Endodermal cell (in vitro differentiated cells): ENCODE results near the gene SRGAP3. TPM values are rescaled to one million over a fixed set of nuclear protein-coding genes. Genes with fewer than 3 reads are reported as not detected.
A peak's percentile ranks its signal among the peaks of the same experiment; 100 is the strongest.
"Not testable (repeated sequence)": the region's sequence is repeated elsewhere in the genome, so short reads cannot be mapped to it uniquely, and the experiment has no call there.

Source experiments
- DNase-seq: peaks from one replicate; pipeline ENCODE4 v3.0.0-alpha.2; 2017
- H3K27ac ChIP-seq: 2 replicates; pipeline ENCODE4 v1.5.1; 2013; ENCODE audit warnings: mild to moderate bottlenecking, low read depth, low read length, moderate library complexity
- H3K27me3 ChIP-seq: 2 replicates; pipeline ENCODE4 v1.6.1; 2013; ENCODE audit warnings: mild to moderate bottlenecking, low read length, moderate library complexity; ENCODE audit not compliant: insufficient read depth, control insufficient read depth, poor library complexity, severe bottlenecking
- H3K36me3 ChIP-seq: 2 replicates; pipeline ENCODE4 v1.7.0; 2013; ENCODE audit warnings: mild to moderate bottlenecking, low read length, moderate library complexity; ENCODE audit not compliant: control insufficient read depth, insufficient read depth
- H3K4me1 ChIP-seq: one replicate; pipeline ENCODE4 v1.7.0; 2013; ENCODE audit warnings: low read length; ENCODE audit not compliant: control insufficient read depth, insufficient read depth
- H3K4me3 ChIP-seq: 2 replicates; pipeline ENCODE4 v1.5.1; 2013; ENCODE audit warnings: mild to moderate bottlenecking, low read length, moderate library complexity
- H3K9ac ChIP-seq: 2 replicates; pipeline ENCODE4 v1.6.1; 2013; ENCODE audit warnings: mild to moderate bottlenecking, low read length, moderate library complexity; ENCODE audit not compliant: poor library complexity, severe bottlenecking; ENCODE audit errors: extremely low read depth
- H3K9me3 ChIP-seq: 2 replicates; pipeline ENCODE4 v1.6.1; 2013; ENCODE audit warnings: mild to moderate bottlenecking, low read length, moderate library complexity; ENCODE audit not compliant: control insufficient read depth
- H3K27ac Mint-ChIP-seq: 2 replicates; pipeline ENCODE4 v1.8.0; 2020; ENCODE audit warnings: mixed read lengths
- H3K27me3 Mint-ChIP-seq: 2 replicates; pipeline ENCODE4 v1.8.0; 2021; ENCODE audit warnings: mild to moderate bottlenecking, mixed read lengths; ENCODE audit not compliant: insufficient read depth
- H3K36me3 Mint-ChIP-seq: 2 replicates; pipeline ENCODE4 v1.8.0; 2020; ENCODE audit warnings: low read depth, mixed read lengths
- H3K4me1 Mint-ChIP-seq: 2 replicates; pipeline ENCODE4 v1.8.0; 2020; ENCODE audit warnings: mixed read lengths
- H3K4me3 Mint-ChIP-seq: 2 replicates; pipeline ENCODE4 v1.8.0; 2020; ENCODE audit warnings: mild to moderate bottlenecking, moderate library complexity, mixed read lengths
- H3K9me3 Mint-ChIP-seq: 2 replicates; pipeline ENCODE4 v1.8.0; 2020; ENCODE audit warnings: mild to moderate bottlenecking, mixed read lengths
- CTCF ChIP-seq: fragments of 200-600 bp; sonication (generic); conservative IDR thresholded peaks from 2 replicates; pipeline ENCODE4 v1.5.0; 2021; ENCODE audit warnings: antibody characterized with exemption, mild to moderate bottlenecking
- WGBS, 2 experiments: methylation state at CpG; one replicate each; pipeline versions ENCODE4 v1.1.5 to v1.1.7; 2013; ENCODE audit warnings: missing lambda C conversion rate in 2 of 2, mixed read lengths in 1 of 2; ENCODE audit not compliant: insufficient coverage in 1 of 2, insufficient read length in 1 of 2; 5-methylcytosine and 5-hydroxymethylcytosine counted together
- total RNA-seq, 2 donors: library from RNA; stranded (reverse); fragmentation: NEBNext Ultra II Directional in 1 of 2; extraction: Animal tissue kit (Norgen Biotek cat#: 25700) in 1 of 2; gene quantifications; 2 replicates in 1 of 2; 3 replicates in 1 of 2; pipeline ENCODE4 v1.2.1, GENCODE V29; 2021

The SRGAP3 gene
- total RNA-seq, 2 donors from 2014 or later: 5.0 to 8.1 TPM

GRCh38 chr3:9295007-9295406 lies 45.6 kb upstream of the SRGAP3 start:
- no peaks in the 10 kb centered on the region for H3K36me3 ChIP-seq
- Mint-ChIP-seq H3K9me3 (peaks cover 6% of the 10 kb centered on the region), H3K36me3 (no peaks in the 10 kb centered on the region), H3K27ac (no peak overlapping the region), H3K27me3 (peaks cover 10% of the 10 kb centered on the region), H3K4me3 (no peak overlapping the region), H3K4me1 (no peaks in the 10 kb centered on the region)
- H3K4me1 ChIP-seq: no peaks in the 10 kb centered on the region
- no peak for TF ChIP-seq CTCF
- H3K9ac ChIP-seq: no peak overlapping the region
- no peak for DNase-seq
- no peak overlapping the region for H3K4me3 ChIP-seq
- no peaks in the 10 kb centered on the region for H3K27me3 ChIP-seq
- H3K27ac ChIP-seq: no peak overlapping the region
- H3K9me3 ChIP-seq: no peaks in the 10 kb centered on the region

- H3K4me3 Mint-ChIP-seq, H3K27ac ChIP-seq, H3K36me3 ChIP-seq, H3K9me3 Mint-ChIP-seq, H3K27ac Mint-ChIP-seq, H3K36me3 Mint-ChIP-seq, H3K27me3 Mint-ChIP-seq, H3K9me3 ChIP-seq, H3K4me1 Mint-ChIP-seq, H3K4me1 ChIP-seq, DNase-seq, H3K4me3 ChIP-seq, H3K9ac ChIP-seq, H3K27me3 ChIP-seq: not testable (repeated sequence)
- WGBS, 2 experiments: 80 to 88% methylated on average over 1 to 2 of the region's 2 CpGs
These were observed 44.5 kb upstream of the SRGAP3 start for GRCh38 chr3:9293953-9294352.

GRCh38 chr3:9293076-9293475 lies 43.6 kb upstream of the SRGAP3 start:
- H3K27ac ChIP-seq: peak overlapping the region; percentile 50
- TF ChIP-seq CTCF: no peak
- WGBS, 2 experiments: 78 to 89% methylated on average over 1 to 3 of the region's 3 CpGs
- no peaks in the 10 kb centered on the region for H3K4me1 ChIP-seq
- DNase-seq: no peak
- Mint-ChIP-seq H3K9me3 (peaks cover 10% of the 10 kb centered on the region), H3K36me3 (no peaks in the 10 kb centered on the region), H3K27ac (no peak overlapping the region), H3K4me3 (no peak overlapping the region), H3K27me3 (peaks cover 10% of the 10 kb centered on the region), H3K4me1 (no peaks in the 10 kb centered on the region)
- H3K9ac ChIP-seq: no peak overlapping the region
- no peaks in the 10 kb centered on the region for H3K9me3 ChIP-seq
- H3K27me3 ChIP-seq: no peaks in the 10 kb centered on the region
- no peaks in the 10 kb centered on the region for H3K36me3 ChIP-seq
- H3K4me3 ChIP-seq: no peak overlapping the region

GRCh38 chr3:9292516-9292915 lies 43.1 kb upstream of the SRGAP3 start:
- Histone ChIP-seq H3K4me3 (no peak overlapping the region), H3K27me3 (no peaks in the 10 kb centered on the region), H3K9ac (no peak overlapping the region), H3K4me1 (no peaks in the 10 kb centered on the region), H3K9me3 (no peaks in the 10 kb centered on the region), H3K36me3 (no peaks in the 10 kb centered on the region), H3K27ac (peak overlapping the region; percentile 50)
- no peaks in the 10 kb centered on the region for H3K4me1 Mint-ChIP-seq
- H3K9me3 Mint-ChIP-seq: peaks cover 10% of the 10 kb centered on the region
- WGBS, 2 experiments: 92 to 93% methylated on average over 2 of the region's 2 CpGs
- peaks cover 10% of the 10 kb centered on the region for H3K27me3 Mint-ChIP-seq
- H3K36me3 Mint-ChIP-seq: no peaks in the 10 kb centered on the region
- H3K4me3 Mint-ChIP-seq: no peak overlapping the region
- no peak for DNase-seq
- H3K27ac Mint-ChIP-seq: no peak overlapping the region
- no peak for TF ChIP-seq CTCF
